Keratinocyte (primary cell): ENCODE results near the gene PODN. TPM values are rescaled to one million over a fixed set of nuclear protein-coding genes. Genes with fewer than 3 reads are reported as not detected.

Source experiments
- DNase-seq: peaks from one replicate; pipeline ENCODE4 v3.0.0-alpha.2; 2011; ENCODE audit warnings: low read depth, missing footprints, low spot score
- FAIRE-seq: peaks from 2 replicates; lab custom pipeline; 2011; peaks lifted over from hg19 to GRCh38; lab: Jason Lieb, UNC
- H2AFZ ChIP-seq: 2 replicates; pipeline ENCODE4 v1.6.0; 2012; ENCODE audit warnings: low read length, control low read depth, inconsistent platforms; ENCODE audit not compliant: control insufficient read depth
- H3K27ac ChIP-seq: 2 replicates; pipeline ENCODE4 v1.5.1; 2011; ENCODE audit warnings: low read length; ENCODE audit not compliant: control insufficient read depth, insufficient read depth
- H3K27me3 ChIP-seq: 3 replicates; pipeline ENCODE4 v1.6.0; 2011; ENCODE audit warnings: low read length; ENCODE audit not compliant: control insufficient read depth, insufficient read depth; ENCODE audit errors: extremely low read depth
- H3K36me3 ChIP-seq, 2 experiments: 2 replicates in 1 of 2; 3 replicates in 1 of 2; pipeline ENCODE4 v1.5.1; 2011; ENCODE audit warnings: low read length in 2 of 2, mild to moderate bottlenecking in 1 of 2; ENCODE audit not compliant: control insufficient read depth in 2 of 2, insufficient read depth in 2 of 2; ENCODE audit errors: extremely low read depth in 1 of 2
- H3K4me1 ChIP-seq: 3 replicates; pipeline ENCODE4 v1.5.1; 2011; ENCODE audit warnings: low read length; ENCODE audit not compliant: control insufficient read depth, insufficient read depth; ENCODE audit errors: extremely low read depth
- H3K4me2 ChIP-seq: 3 replicates; pipeline ENCODE4 v1.6.0; 2011; ENCODE audit warnings: low read depth, low read length; ENCODE audit not compliant: control insufficient read depth, insufficient read depth; ENCODE audit errors: extremely low read depth
- H3K4me3 ChIP-seq, 3 experiments: fragments of 200-600 bp in 1 of 3; sonication (generic) in 1 of 3; 2 replicates in 2 of 3; 3 replicates in 1 of 3; pipeline ENCODE4 v1.5.1; 2011 to 2016; ENCODE audit warnings: low read length in 3 of 3, mild to moderate bottlenecking in 3 of 3, control low read depth in 2 of 3, inconsistent platforms in 1 of 3, low read depth in 1 of 3, mixed read lengths in 1 of 3, mixed run types in 1 of 3, moderate library complexity in 1 of 3; ENCODE audit not compliant: control insufficient read depth in 2 of 3, insufficient read depth in 2 of 3; ENCODE audit errors: extremely low read depth in 1 of 3
- H3K79me2 ChIP-seq: 2 replicates; pipeline ENCODE4 v1.6.0; 2012; ENCODE audit warnings: low read length; ENCODE audit not compliant: control insufficient read depth, insufficient read depth
- H3K9ac ChIP-seq: 3 replicates; pipeline ENCODE4 v1.6.0; 2011; ENCODE audit warnings: low read length; ENCODE audit not compliant: control insufficient read depth, insufficient read depth; ENCODE audit errors: extremely low read depth
- H3K9me1 ChIP-seq: 3 replicates; pipeline ENCODE4 v1.6.0; 2011; ENCODE audit warnings: low read length; ENCODE audit not compliant: control insufficient read depth, insufficient read depth; ENCODE audit errors: extremely low read depth
- H3K9me3 ChIP-seq: 2 replicates; pipeline ENCODE4 v1.5.1; 2012; ENCODE audit warnings: low read depth, low read length; ENCODE audit not compliant: control insufficient read depth
- H4K20me1 ChIP-seq: 3 replicates; pipeline ENCODE4 v1.6.0; 2011; ENCODE audit warnings: low read length; ENCODE audit not compliant: control insufficient read depth, insufficient read depth; ENCODE audit errors: extremely low read depth
- EZH2 ChIP-seq: IDR thresholded peaks from one replicate; pipeline ENCODE4 v1.6.1; 2012; ENCODE audit warnings: inconsistent platforms, mild to moderate bottlenecking, low read length, moderate library complexity
- dilution Hi-C: fragments of 300-500 bp; cut with MboI; formaldehyde crosslinking; loops from one replicate; pipeline ENCODE4 v1.7.0; 2020; ENCODE audit warnings: low sequenced_read_pairs; ENCODE audit not compliant: extremely low pct_ligation_motif_present
- polyA plus RNA-seq, 5 experiments: library from polyadenylated mRNA; depleted of rRNA in 3 of 5; stranded (reverse) in 3 of 5; stranded (forward) in 1 of 5; unstranded in 1 of 5; fragments of >200 nt; gene quantifications; 1 replicate in 1 of 5; 2 replicates in 3 of 5; 3 replicates in 1 of 5; pipeline versions ENCODE4 v1.2.1 to v1.2.3, GENCODE V29; 2011 to 2012; ENCODE audit warnings: missing spikeins in 2 of 5, low read depth in 1 of 5, low replicate concordance in 1 of 5
- TF ChIP-seq, protein P1 (sequence below), 3 experiments: IDR thresholded peaks in 1 of 3; conservative IDR thresholded peaks in 1 of 3; optimal IDR thresholded peaks in 1 of 3; 2 replicates in 2 of 3; 3 replicates in 1 of 3; pipeline versions ENCODE3 to v1.5.1; 2011; ENCODE audit warnings: low read length in 3 of 3, mild to moderate bottlenecking in 3 of 3, moderate library complexity in 2 of 3, control low read depth in 1 of 3, inconsistent platforms in 1 of 3; ENCODE audit not compliant: insufficient read depth in 2 of 3; ENCODE audit errors: extremely low read depth in 1 of 3

PODN gene
- polyA plus RNA-seq, 1 donor (not counting 4 experiments of a cell fraction or from before 2014, with no cell fraction given) = not detected

DNA sequence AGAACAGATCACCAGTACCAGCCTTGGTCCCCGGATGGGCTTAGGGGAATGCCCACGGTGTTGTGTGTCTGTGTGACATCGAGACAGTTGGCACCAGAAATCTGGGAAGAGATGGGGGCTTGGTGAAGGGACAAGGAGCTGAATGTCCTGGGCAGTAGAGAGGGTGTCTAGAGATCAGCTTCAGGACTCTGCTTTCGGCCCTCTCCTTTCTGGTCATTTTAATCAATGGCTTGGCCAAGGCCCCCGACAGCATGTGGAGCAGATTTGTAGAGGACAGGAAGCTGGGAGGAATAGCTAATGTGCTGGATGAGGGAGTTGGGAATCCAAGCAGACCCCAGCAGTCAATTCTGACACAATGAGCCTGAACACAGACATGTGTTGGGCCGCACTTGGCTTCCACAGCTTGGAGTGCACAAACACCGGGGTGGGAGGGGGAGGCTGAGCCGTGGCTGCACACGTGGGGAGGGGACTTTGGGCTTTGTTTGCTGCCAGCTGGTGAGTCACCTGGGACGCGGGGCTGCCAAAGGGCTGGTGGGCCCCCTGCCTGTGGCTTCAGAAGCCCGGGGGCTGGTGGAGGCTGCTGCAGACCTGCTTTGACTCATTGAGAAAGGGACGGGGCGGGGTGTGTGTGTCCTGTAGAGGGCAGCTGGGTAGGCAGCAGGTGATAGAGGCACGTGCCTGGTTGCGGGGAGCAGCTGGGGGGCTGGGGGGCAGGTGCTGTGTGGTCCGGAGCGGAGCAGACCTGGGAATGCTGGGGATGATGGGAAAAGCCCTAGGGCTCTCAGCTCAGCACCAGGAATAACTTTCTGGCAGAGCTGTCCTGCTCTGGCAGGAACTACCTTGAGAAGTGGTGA, 59.5 kb downstream of the PODN start:
- H3K4me2 ChIP-seq = no peak overlapping the region
- H3K27ac ChIP-seq = no peak overlapping the region
- no peak for FAIRE-seq

DNA sequence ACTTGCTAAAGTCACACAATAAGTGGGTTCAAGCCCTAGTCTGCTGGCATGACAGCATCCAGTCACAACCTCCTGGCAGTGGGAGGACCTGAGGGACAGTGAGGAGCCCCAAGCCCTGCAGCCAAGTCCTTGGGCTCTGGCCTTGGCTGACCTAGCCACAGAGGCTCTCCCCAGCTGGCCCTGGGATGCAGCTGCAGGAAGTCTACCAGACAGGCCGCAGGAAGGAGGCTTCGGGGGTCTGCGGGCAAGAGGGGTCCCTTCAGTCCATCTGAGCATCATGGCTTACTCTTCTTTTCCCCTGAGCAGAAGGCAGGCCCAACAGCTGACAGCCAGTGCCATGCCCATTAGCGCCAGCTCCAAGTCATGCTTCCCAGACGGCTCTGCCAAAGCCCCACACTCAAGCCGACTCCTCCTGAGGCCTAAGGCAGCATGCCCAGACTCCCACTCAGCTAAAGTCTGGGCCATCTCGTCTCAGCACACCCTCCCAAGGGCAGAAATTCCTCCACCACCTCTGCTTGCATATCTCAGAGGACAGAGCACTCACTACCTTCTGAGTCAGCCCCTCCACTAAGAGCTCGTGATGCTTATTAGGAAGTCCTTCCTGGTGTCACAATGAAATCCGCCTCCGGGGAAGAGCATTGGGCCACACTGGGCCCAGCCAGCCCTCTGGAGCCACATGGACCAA, 60.3 kb downstream of the PODN start:
- Histone ChIP-seq H3K36me3 (no peaks in the 10 kb centered on the region), H4K20me1 (no peaks in the 10 kb centered on the region), H3K9me1 (no peaks in the 10 kb centered on the region), H3K27me3 (peaks cover 10% of the 10 kb centered on the region), H3K4me2 (no peak overlapping the region), H3K9ac (no peak overlapping the region), H3K4me1 (no peaks in the 10 kb centered on the region), H3K4me3 (no peak overlapping the region), H2AFZ (no peak overlapping the region), H3K27ac (no peak overlapping the region), H3K79me2 (no peaks in the 10 kb centered on the region), H3K9me3 (no peaks in the 10 kb centered on the region)
- dilution Hi-C loops = no loop called here
- FAIRE-seq (no peak), DNase-seq (no peak)
- TF ChIP-seq, protein P1, sequence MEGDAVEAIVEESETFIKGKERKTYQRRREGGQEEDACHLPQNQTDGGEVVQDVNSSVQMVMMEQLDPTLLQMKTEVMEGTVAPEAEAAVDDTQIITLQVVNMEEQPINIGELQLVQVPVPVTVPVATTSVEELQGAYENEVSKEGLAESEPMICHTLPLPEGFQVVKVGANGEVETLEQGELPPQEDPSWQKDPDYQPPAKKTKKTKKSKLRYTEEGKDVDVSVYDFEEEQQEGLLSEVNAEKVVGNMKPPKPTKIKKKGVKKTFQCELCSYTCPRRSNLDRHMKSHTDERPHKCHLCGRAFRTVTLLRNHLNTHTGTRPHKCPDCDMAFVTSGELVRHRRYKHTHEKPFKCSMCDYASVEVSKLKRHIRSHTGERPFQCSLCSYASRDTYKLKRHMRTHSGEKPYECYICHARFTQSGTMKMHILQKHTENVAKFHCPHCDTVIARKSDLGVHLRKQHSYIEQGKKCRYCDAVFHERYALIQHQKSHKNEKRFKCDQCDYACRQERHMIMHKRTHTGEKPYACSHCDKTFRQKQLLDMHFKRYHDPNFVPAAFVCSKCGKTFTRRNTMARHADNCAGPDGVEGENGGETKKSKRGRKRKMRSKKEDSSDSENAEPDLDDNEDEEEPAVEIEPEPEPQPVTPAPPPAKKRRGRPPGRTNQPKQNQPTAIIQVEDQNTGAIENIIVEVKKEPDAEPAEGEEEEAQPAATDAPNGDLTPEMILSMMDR (optimal IDR thresholded peaks at IDR 0.05 in 1 of 3, IDR thresholded peaks at IDR 0.05 in 1 of 3, conservative IDR thresholded peaks at IDR 0.05 in 1 of 3; ENCODE audit: extremely low read depth in 1 of 3, insufficient read depth in 2 of 3, low read length in 3 of 3) = no peak
- TF ChIP-seq EZH2 = no peak

More for the DNA sequence above, 59.5 kb downstream of the PODN start:
- no peaks in the 10 kb centered on the region for H3K4me1 ChIP-seq
- H2AFZ ChIP-seq = no peak overlapping the region
- no peaks in the 10 kb centered on the region for H4K20me1 ChIP-seq
- dilution Hi-C loops = no loop called here
- H3K9me3 ChIP-seq = no peaks in the 10 kb centered on the region
- H3K36me3 ChIP-seq = no peaks in the 10 kb centered on the region
- H3K79me2 ChIP-seq = no peaks in the 10 kb centered on the region
- no peak overlapping the region for H3K4me3 ChIP-seq
- no peaks in the 10 kb centered on the region for H3K9me1 ChIP-seq
- TF ChIP-seq EZH2 = no peak
- TF ChIP-seq, protein P1 (optimal IDR thresholded peaks at IDR 0.05 in 1 of 3, IDR thresholded peaks at IDR 0.05 in 1 of 3, conservative IDR thresholded peaks at IDR 0.05 in 1 of 3; ENCODE audit: extremely low read depth in 1 of 3, insufficient read depth in 2 of 3, low read length in 3 of 3) = no peak
- H3K27me3 ChIP-seq = peaks cover 14% of the 10 kb centered on the region
- no peak for DNase-seq
- H3K9ac ChIP-seq = no peak overlapping the region
